GM23248 (cell line): ENCODE data around the gene DNAJB2.

Experiments
- EZH2 ChIP-seq: fragments of 200-600 bp; sonication (generic); IDR thresholded peaks from 2 replicates; pipeline ENCODE4 v1.6.1; 2018; ENCODE audit warnings: antibody characterized with exemption, mild to moderate bottlenecking; ENCODE audit not compliant: insufficient read depth, poor library complexity, severe bottlenecking
- EZH2phosphoT487 ChIP-seq: fragments of 200-600 bp; sonication (generic); IDR thresholded peaks from 2 replicates; pipeline ENCODE4 v1.6.1; 2018; ENCODE audit warnings: antibody characterized with exemption, moderate library complexity, mild to moderate bottlenecking, low read depth; ENCODE audit not compliant: insufficient read depth

- TF ChIP-seq EZH2 = no peak
- TF ChIP-seq EZH2phosphoT487 = no peak
Observed at GRCh38 chr2:219272995-219273394, 6.2 kb upstream of the DNAJB2 start.
